Measurements from ENCODE around the gene DPYD. TPM values are rescaled to one million over a fixed set of nuclear protein-coding genes. Genes with fewer than 3 reads are reported as not detected.

Gene DPYD
- total RNA-seq, 1 donor from 2014 or later, result 29.4 TPM

DNA sequence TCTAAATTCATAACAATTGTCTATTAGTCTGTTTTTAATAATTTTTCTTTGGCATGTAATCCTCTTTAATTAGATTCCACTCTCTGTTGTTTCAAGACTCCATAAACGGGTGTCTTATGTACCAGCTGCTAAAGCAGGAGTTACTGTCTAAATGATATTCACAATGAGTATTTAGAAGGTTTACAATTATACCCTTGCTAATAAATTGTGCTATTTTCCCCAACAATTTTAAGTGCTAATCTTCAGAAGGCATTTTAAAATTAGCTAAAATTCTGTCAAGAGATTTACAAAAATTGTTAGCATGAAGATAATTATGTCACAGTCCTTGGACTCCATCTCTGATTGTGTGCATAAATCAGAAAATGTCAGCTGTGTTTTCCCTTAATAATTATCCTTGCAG lies 83.7 kb downstream of the DPYD start:
- ATAC-seq, result no peak

DNA sequence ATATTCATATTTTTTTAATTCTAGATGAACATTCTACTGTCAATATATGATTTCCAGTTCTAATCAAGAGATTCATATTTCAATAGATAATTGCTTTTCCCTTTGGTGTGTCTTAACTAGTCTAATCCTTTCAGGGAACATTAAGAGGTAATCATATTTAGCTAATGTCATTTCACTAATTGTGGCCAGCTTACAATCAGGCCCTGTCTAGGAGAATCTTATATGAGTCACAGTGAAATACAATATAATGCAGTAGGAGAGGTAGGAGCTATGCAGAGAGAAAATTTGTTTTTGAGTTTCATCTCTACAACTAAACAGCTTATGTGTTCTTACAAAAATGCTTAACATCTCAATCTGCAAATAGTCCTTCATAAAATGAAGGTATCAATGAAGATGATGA lies 85.9 kb downstream of the DPYD start:
- ATAC-seq, result no peak

DNA sequence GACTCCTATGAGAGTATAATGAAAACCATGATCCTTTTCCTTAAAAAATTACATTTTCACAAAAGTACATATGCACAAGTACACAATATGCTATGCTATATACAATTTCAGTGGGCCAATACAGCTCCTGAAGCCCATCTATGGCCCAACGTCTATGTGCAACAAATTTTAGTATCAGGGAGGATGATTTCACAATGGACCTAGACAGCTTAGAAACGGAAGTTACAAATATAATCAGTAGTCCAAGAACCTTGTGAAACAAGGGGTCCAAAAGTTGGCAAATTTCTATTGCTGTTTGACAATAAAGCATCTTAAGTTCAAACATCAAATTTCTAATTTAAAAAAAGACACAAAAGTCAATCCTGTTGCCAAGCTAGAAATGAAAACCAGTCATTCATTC lies 87.0 kb downstream of the DPYD start:
- ATAC-seq, result no peak

DNA sequence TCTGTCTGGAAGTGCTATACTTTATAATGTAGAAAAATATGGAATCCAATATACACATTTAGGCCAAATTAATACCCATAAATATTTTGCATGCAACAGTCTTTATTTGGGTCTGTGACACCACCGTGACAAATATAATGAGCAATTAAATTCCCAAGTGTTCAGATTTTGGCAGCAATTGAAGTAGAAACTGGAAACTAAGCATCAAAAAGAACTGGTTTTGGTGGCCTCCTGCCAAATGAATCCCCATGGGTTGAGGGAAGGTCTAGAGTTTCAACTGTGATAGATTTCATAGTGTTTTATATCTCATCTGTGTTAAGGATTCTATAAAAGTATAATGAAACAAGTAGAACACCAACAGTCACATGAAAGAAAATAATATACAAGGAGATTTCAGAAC lies 88.4 kb downstream of the DPYD start:
- ATAC-seq, result no peak

DNA sequence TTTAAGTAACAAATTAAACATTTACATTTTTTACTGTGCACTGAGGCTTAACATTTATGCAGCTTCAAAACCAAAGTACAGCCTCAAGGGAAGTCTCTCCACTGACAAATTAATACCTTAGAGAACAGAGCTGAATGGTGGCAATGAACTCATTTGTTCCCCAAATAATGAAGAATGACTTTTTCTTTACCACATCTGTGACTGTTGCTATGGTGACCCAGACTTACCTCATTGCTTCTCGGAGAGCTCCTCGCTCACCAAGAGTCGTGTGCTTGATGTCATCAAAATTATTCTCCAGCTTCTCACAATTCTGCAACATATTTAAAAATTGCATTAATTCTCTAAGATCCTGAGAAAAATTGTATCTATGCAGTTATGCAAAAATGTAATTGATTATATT lies 92.9 kb downstream of the DPYD start:
- ATAC-seq, result no peak

DNA sequence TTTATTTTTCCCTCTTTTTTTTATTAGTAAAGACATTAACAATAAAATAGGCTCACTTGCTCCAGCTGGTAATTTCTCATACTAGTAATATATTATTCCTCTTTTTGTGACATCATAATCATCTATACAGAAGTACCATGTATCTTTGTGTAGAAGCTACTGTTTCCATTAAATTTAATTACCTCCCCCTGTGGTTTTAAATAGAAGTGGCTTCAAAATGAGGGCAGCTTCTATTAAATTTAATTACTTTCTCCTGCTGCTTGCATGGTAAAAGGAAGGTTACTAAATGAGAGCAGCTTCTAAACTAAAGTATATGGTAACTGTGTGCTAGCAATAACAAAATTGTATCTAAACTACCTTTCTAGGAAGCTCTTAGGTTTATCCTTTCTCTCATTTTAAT lies 94.0 kb downstream of the DPYD start:
- no peak for ATAC-seq

DNA sequence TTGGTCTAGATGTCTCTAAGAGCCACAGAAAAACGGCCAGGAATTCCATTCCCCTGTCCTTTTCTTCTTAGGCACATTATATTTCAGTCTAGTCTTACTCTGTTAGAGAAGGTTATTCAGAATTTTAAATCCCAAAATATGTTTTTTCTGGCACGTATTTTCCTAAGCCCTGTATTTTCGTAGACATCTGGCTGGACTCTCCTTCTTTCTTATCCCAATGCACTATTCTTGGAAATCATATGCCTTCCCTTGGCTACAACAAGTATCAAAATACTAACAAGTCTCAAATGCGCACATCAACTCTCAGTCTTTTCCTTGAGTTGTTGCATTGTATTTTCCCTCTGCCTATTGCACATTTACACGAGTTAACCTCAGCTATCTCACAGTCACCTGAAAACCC lies 96.2 kb downstream of the DPYD start:
- ATAC-seq, result no peak

DNA sequence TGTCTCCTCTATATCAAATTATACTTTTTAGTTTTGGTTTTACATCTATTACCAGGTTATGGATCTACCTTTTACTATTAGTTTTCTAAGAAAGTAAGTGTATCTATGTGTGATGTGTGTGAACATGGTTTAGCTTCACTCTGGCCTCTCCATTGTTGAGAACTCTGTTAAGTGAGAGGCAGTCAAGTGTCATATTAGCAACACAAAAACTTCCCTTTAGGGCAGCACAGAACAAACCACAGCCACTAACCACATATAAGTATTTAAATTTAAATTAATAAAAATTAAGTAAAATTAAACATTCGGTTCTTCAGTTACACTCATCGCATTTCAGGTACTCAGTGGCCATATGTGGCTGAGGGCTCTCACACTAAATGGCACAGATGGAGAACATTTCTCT lies 96.6 kb downstream of the DPYD start:
- ATAC-seq, result no peak

DNA sequence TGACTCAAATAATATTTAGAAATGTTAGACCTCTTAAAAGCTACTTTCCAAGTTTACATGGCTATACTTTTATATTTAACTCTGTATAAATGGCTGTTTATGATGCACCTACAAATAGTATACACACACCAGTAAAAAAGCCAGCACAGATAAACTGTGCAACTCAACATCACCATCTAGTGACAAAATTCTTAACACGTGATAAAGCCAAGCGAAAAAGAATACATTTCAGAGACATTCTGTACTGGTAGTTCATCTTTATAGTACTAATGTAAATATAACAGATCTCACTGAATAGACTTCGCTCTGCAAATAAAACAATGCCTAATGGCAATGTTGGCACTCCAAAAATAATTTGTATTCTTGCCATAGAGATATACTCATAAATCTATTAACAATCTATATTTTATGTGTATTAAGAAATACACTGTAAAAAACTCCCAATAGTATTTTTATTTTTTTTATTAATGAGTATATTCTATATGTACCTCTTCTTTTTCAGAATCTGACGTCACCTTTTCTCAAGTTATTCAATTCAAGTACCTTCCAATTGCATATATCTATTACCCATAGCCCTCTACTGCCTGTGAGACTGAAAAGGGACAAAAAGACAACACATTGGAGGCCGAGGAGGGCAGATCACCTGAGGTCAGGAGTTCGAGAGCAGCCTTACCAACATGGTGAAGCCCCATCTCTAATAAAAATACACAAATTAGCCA lies 100.2 kb downstream of the DPYD start:
- ATAC-seq, result no peak

DNA sequence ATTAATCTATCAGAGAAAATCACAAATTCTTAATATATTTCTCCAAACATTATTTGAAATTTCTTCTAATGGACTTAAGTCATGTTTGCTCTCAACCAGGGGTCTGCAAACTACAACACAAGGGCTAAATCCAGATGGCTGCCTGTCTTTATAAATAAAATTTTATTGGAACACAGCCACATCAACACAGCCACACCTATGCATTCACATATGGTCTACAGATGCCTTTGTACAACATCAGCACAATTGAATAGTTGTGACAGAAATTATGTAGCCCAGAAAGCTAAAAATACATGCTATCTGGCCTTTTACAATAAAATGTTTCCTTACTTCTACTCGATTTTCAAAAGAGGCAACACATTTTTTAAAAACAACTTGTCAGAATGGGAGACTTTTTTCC lies 103.9 kb downstream of the DPYD start:
- no peak for ATAC-seq

DNA sequence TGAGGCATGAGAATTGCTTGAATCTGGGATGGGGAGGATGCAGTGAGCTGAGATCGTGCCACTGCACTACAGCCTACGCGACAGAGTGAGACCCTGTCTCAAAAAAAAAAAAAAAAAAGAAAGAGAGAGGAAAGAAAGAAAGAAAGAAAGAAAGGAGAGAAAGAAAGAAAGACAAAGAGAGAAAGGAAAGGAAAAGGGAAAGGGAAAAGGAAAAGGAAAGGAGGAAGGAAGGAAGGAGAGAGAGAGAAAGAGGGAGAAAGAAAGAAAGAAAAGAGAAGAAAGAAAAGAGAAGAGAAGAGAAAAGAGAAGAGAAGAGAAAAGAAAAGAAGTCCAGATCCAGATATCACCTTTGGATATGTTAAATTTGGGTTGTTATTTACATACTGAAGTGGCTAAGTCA lies 106.0 kb downstream of the DPYD start:
- ATAC-seq, result no peak

DNA sequence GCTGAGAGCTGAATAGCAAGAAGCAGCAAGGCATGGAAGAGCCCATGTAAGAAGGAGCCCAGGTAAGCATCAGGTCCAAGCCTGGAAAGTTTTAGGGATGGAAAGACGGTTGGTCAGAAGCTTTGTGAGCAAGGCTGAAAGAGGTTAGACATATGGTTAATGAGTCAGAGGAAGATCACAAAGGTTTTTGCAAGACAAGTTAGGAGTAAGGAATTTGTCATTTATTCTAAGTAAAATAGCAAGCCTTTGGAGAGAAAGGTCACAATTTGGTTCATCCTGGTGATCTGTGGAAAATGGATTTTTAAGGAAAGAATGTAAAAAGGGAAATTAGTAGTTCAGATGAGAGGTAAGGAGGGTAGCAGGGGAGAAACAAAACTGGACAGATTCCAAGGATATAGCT lies 106.7 kb downstream of the DPYD start:
- no peak for ATAC-seq

DNA sequence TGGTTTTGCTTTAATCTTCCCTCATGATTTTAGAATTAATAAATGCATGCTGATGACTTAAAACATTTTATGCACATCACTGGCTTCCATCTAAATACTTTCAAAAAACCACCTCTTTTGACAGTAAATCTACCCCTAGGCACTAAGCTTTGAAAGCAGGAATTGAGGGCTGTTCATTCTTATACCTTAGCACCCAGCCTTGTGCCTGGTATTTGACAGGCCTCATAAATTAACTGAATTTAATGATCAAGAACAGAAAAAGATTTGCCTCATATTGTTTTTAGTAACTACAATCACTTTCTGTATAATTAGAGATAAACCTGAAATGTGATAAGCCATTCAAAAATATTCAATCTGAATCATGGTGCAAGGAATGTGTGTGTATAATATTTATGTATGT lies 108.8 kb downstream of the DPYD start:
- ATAC-seq, result no peak

DNA sequence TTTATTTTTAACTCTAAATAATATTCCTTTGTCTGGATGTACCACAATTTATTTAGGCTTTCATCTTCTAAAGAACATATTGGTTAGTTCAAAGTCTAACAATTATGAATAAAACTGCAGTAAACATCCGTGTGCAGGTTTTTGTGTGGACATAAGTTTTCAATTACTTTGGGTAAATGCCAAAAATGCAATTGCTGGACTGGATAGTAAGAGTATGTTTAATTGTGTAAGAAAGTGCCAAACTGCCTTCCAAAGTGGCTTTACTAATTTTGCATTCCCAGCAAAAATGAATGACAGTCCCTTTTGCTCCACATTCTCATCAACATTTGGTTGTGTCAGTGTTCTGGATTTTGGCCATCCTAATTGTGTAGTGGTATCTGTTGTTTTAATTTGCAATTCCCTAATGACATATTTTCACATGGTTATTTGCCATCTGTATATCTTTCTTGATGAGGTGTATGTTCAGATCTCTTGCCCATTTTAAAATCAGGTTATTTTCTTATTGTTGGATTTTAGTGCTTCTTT lies 113.8 kb downstream of the DPYD start:
- ATAC-seq, result no peak

DNA sequence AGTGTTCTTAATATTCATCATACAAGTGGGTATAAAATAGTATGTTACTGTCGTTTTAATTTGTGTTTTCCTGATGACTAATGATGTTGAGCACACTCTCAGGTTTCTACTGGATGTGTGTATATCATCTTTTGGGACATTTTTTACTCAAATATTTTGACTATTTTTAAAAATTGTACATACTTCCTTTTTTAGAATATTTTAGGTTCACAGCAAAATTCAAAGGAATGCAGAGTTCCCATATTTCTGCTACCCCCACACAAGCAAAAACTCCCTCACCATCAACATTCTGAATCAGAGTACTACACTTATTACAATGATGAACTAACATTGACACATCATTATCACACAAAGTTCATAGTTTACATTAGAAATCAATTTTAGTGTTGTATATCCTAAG lies 114.5 kb downstream of the DPYD start:
- ATAC-seq, result no peak

DNA sequence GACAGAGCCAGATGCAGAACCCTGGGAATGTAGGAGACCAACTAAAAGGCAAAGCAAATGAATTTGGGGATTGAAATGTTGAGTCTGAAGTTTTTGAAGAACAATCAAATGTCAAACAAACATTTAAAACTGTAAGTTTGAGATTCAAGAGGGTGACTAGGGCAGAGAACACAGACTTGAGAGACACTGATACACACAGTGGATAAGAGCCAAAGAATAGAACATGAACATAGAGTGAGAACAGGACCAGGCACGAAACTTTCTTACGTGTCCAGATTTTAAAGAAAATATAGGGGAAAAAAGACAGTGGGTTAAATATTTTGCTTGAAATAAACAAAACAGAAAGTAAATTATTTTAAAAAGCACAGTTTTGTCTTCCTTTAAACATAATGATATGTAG lies 115.7 kb downstream of the DPYD start:
- no peak for ATAC-seq

DNA sequence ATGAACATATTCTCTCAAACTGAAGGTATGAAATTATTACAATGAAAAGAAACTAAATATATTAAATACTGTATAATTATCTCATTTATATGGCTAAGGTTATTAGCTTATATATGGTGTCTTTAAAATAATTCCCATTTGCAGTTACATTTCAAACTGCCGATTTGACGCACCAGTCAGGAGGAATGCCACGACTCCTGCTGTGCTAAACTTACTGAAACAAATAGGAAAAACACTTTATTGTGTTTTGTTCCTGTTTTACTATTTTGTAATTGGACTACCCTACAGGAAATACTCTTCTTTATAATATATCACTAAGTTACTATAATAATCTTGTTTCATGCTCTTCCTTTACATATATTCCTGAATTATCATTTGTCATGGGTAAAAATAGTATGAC lies 117.8 kb downstream of the DPYD start:
- no peak for ATAC-seq

DNA sequence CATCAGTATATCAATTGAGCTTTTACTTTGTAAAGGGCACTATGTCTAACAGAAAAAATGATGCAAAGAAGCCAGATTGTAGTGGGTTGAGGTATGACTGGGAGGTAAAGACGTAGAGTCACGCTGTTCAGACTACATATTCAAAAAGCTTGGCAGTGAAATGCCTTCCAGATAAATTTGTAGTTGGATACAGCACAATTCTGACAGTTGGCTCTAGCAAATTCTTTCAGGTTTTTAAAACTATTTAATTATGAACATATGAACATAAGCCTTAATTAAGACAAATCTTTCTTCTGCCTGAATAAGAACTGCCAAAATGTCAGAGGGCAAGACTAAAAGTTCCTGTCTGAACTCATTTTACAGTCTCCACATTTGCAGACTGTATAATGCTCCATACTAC lies 118.8 kb downstream of the DPYD start:
- ATAC-seq, result no peak

DNA sequence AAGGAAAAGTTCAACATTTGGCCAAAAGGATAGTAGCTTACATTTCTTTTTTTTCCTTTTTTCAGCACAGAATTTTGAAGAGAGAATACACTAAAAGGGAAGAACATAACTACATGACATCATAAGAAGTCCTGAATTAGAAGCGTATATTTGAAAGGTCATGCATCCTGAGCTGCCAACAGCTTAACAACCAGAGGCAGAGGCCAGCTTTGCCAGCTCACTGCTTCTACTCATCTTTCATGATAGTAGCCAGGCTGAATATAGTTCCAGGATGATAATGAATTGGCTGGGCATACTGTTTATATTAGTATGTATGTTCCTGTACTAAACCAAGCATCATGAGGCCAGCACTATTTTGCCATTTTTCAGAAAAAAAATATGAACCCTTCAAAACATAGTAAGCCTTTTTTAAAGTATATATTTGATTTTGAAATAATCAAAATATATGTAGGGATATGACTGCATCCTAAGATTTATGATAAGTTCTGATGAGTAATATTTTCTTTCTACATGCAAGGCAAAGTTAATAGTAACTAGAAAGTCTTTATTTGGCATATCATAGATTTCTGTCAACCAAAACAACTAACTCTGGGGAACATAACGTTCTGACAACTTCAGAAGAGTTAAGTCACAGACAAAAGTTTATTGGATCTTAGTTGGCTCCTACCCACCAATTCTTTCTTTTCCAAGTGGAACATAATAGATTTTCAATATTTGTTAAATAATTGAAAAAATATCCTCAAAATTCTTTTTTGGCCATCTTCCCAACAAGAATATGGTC lies 123.2 kb downstream of the DPYD start:
- no peak for ATAC-seq

DNA sequence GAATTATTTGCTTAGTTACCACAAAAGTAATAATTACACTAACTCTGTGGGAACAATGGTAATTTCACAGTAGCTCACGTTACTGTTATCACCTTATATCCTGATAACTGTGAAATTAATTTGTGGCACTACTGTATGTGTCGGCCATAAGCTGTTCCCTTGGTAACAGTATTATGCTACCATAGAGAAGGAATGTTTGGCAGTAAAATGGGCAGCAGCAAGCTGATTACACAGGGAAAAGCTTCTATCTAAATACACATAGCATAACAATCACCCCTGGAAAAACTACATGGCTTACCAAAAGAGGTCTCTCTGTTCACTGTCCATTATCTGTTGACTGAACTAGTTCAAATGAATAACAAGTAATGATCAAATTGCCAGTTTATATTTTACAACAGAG lies 124.1 kb downstream of the DPYD start:
- no peak for ATAC-seq

DNA sequence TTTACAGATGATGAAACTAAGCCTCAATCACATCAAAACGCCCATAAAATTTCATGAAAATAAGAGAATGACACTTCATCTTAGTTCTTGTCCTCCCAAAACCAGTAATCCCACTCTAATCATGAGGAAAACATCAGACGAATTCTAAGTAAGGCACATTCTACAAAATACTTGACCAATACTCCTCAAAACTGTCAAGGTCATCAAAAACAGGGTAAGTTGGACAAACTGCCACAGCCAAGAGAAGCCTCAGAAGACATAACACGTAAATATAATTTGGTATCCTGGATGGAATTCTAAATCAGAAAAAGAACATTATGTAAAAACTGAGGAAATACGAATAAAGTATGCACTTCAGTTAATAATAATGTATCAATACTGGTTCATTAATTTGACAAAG lies 128.2 kb downstream of the DPYD start:
- ATAC-seq, result no peak

DNA sequence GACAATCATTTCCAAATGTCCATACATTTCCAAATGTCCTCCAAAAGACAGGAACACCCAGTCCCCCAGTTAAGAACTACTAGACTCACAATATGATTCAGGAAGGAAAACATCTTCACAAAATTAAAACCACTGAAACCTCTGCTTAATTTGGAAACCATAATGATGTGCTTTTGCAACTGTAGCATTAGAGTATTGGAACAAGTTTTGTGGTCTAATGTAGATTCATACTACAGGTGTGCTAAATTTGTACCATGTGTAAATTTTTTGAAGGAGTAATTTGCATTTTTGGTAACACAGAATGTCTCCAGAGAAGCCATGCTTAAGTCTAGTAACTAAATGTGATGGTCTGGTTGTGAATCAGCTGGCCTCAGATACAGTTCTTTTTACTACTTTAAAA lies 129.6 kb downstream of the DPYD start:
- ATAC-seq, result no peak

DNA sequence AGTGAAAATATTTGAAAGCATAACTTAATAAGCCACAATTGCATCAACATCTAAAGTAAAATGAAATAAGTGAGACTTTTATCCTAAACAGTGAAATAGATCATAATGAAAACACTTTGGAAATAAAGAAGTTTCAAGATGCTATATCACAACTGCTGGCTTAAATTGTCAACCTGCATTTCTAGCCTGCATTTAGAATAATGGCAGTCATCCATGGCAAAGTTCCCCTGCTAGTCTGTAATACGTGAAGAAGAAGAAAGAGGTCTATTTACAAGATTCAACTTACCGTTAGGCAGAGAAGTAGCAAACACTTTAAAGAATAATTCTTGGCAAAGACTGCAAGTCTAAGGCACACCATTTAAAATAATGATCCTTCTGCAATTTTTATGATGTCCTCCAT lies 133.6 kb downstream of the DPYD start:
- no peak for ATAC-seq

DNA sequence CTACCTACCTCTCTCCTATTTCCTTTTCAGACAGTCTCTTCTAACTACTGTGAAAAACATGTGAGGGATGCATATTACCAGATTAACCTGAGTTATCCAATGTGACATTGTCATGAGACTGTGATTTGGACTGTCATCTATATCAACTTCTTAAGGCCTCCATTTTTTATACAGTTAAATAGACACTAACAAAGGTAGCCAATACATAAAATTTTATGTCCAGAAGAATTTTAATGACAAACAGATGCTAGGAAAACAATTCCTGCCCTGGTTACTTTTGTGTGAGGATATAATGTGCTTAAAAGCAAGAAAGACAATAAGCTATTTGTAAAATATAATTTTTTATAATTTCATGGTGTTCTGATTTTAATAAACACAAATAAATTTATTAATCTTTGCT lies 136.2 kb downstream of the DPYD start:
- ATAC-seq, result no peak
